Measurements from ENCODE around the gene KRT36.

DNA sequence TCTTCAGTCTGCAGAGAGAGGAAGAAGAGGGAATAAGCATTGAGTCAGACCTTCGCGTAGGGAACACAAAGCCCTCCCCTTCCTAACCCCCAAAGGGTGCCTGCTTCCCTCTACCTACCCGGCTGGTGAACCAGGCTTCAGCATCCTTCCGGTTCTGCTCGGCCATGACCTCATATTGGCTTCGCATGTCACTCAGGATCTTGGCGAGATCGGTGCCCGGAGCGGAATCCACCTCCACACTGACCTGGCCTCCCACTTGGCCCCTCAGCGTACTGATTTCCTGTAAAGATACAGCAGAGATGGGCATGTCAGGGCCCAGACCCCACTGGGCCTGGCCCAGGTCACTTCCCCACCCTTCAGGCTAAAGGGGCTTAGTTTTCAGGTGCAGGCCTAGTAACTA lies 34.6 kb upstream of the KRT36 start:
- TF ChIP-seq YY1 (IDR thresholded peaks at IDR 0.05; ENCODE audit: insufficient read depth, insufficient read length) (no peak), ZNF274 (IDR thresholded peaks at IDR 0.05; ENCODE audit: low read depth, low read length) (no peak), SUZ12 (IDR thresholded peaks at IDR 0.05; ENCODE audit: extremely low read depth, insufficient read depth, insufficient read length) (no peak)

All from NT2/D1 (cell line).